ENCODE data around the gene UBE2E2.

GRCh38 chr3:23508464-23508863 is 305.3 kb downstream of the UBE2E2 start:
- TF ChIP-seq MAX (IDR thresholded peaks at IDR 0.05), result no peak
- TF ChIP-seq TCF12 (IDR thresholded peaks at IDR 0.05; ENCODE audit: low read depth), result no peak
- TF ChIP-seq FOXM1 (IDR thresholded peaks at IDR 0.05; ENCODE audit: borderline replicate concordance, low read depth), result no peak
- no peak for TF ChIP-seq EP300 (IDR thresholded peaks at IDR 0.05; ENCODE audit: borderline replicate concordance)
- no peak for TF ChIP-seq CEBPB (IDR thresholded peaks at IDR 0.05)
- TF ChIP-seq NFIC (IDR thresholded peaks at IDR 0.05), result no peak
- no peak for TF ChIP-seq REST (IDR thresholded peaks at IDR 0.05; ENCODE audit: low read depth)
- TF ChIP-seq RAD21 (IDR thresholded peaks at IDR 0.05; ENCODE audit: low read depth), result no peak

Data from Ishikawa (cell line).